Activated T-cell treated with anti-CD3 and anti-CD28 coated beads for 24 hours (primary cell): ENCODE results near the gene KRT4.

Source experiments
- DNase-seq: peaks from one replicate; pipeline ENCODE4 v3.0.0-alpha.2; 2020; ENCODE audit warnings: low read depth

KRT4 gene

GRCh38 chr12:52792185-52793029 lies 21.5 kb downstream of the KRT4 start:
- no peak for DNase-seq

GRCh38 chr12:52791271-52792184 lies 22.4 kb downstream of the KRT4 start:
- no peak for DNase-seq

GRCh38 chr12:52790427-52791270 lies 23.3 kb downstream of the KRT4 start:
- no peak for DNase-seq

GRCh38 chr12:52789637-52790426 lies 24.1 kb downstream of the KRT4 start:
- DNase-seq, result no peak

GRCh38 chr12:52788876-52789636 lies 24.9 kb downstream of the KRT4 start:
- DNase-seq, result no peak

GRCh38 chr12:52788192-52788875 lies 25.6 kb downstream of the KRT4 start:
- no peak for DNase-seq

GRCh38 chr12:52787324-52788191 lies 26.4 kb downstream of the KRT4 start:
- no peak for DNase-seq

- DNase-seq, result no peak
Measured at GRCh38 chr12:52784909-52785308, 29.0 kb downstream of the KRT4 start.

- no peak for DNase-seq
Measured at GRCh38 chr12:52783563-52784316, 30.2 kb downstream of the KRT4 start.

GRCh38 chr12:52782502-52782901 lies 31.4 kb downstream of the KRT4 start:
- no peak for DNase-seq

GRCh38 chr12:52781399-52782082 lies 32.4 kb downstream of the KRT4 start:
- DNase-seq, result no peak

GRCh38 chr12:52779914-52780313 lies 34.0 kb downstream of the KRT4 start:
- no peak for DNase-seq

- no peak for DNase-seq
Measured at GRCh38 chr12:52778833-52779232, 35.1 kb downstream of the KRT4 start.

GRCh38 chr12:52777566-52777965 lies 36.4 kb downstream of the KRT4 start:
- DNase-seq, result no peak

- no peak for DNase-seq
Measured at GRCh38 chr12:52776913-52777395, 37.0 kb downstream of the KRT4 start, which contains the start of gene KRT76. KRT76 (minus strand) TSS chr12:52777345; CDS start chr12:52777291, 54 bp downstream.

- no peak for DNase-seq
Measured at GRCh38 chr12:52776435-52776834, 37.5 kb downstream of the KRT4 start.

- DNase-seq, result no peak
Measured at GRCh38 chr12:52774629-52775250, 39.2 kb downstream of the KRT4 start.
